GM18519 (cell line): ENCODE data around the gene EIF3K.
"Not testable (repeated sequence)": the region's sequence is repeated elsewhere in the genome, so short reads cannot be mapped to it uniquely, and the experiment has no call there.

Source experiments
- ATAC-seq: cut with Tn5 transposase; IDR thresholded peaks from one replicate; pipeline ENCODE4 v1.9.1; 2021; ENCODE audit warnings: mild to moderate bottlenecking, moderate library complexity; ENCODE audit not compliant: unreplicated experiment, low FRiP score

Gene EIF3K

GRCh38 chr19:38617764-38618589 is 1.0 kb upstream of the EIF3K start, which contains the start of gene MAP4K1:
Gene MAP4K1, minus strand, starts transcription at chr19:38617953. Its CDS starts 58 bp downstream, at chr19:38617895.
- ATAC-seq: peak; percentile 44

DNA sequence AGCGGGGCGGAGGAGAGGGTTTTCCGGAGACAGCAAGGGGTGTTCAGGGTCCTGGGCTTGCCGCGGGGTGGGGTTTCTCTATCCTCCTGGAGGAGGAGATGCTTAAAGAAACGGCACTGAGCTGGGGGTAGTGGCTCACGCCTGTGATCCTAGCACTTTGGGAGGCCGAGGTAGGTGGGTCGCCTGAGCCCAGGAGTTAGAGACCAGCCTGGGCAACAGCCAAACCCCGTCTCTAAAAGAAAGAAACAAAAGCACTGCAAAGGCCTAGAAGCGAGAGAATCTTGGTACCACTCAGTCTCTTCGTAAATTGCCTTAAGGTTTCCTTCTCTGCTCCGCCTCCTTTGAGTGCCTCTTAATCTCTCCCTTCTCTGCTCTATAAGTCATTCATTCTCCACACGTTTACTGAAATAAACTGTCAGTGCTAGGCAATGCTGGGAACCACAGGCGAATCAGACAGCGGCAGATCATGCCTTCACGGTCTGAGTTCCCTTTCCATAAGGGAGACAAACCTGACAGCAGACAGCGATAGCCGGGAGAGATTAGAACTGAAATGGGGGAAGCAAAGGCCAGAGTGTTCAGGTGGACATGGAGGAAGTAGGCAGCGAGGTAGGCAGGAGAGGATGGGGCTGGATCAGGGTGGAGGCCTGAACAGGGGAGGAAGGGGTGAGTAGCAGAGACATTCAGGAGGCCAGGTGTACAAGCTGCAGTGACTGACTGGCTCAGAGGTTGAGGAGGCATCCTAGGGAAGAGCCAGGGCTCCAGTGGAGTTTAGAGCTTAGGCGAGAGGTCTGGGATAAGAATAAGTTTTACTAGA is 580 bp downstream of the EIF3K start:
- no peak for ATAC-seq

DNA sequence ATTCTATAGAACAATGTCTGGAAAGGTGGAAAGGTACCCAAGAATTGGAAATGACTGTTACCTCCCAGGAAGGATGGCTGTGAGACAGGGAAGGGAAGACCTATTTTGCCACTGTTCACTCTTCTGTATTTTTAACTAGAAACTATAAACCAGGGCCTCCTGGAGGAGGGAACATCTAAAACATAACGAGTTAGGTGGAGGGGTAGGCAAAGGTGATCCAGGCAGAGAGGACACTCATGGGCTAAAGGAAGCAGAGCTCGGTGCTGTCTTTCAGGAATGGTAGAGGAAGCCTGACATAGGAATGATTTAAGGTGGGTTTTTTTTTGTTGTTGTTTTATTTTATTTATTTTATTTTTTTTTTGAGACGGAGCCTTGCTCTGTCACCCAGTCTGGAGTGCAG is 5.8 kb downstream of the EIF3K start:
- no peak for ATAC-seq

- no peak for ATAC-seq
Measured at GRCh38 chr19:38626401-38626800, 7.4 kb downstream of the EIF3K start.

GRCh38 chr19:38629568-38629967 is 10.6 kb downstream of the EIF3K start:
- ATAC-seq: no peak

GRCh38 chr19:38631301-38631700 is 12.3 kb downstream of the EIF3K start:
- not testable (repeated sequence) for ATAC-seq

- ATAC-seq: not testable (repeated sequence)
Measured at GRCh38 chr19:38631811-38632475, 13.0 kb downstream of the EIF3K start.

- no peak for ATAC-seq
Measured at GRCh38 chr19:38632476-38633213, 13.7 kb downstream of the EIF3K start.

- no peak for ATAC-seq
Measured at GRCh38 chr19:38634757-38635482, 15.9 kb downstream of the EIF3K start.

DNA sequence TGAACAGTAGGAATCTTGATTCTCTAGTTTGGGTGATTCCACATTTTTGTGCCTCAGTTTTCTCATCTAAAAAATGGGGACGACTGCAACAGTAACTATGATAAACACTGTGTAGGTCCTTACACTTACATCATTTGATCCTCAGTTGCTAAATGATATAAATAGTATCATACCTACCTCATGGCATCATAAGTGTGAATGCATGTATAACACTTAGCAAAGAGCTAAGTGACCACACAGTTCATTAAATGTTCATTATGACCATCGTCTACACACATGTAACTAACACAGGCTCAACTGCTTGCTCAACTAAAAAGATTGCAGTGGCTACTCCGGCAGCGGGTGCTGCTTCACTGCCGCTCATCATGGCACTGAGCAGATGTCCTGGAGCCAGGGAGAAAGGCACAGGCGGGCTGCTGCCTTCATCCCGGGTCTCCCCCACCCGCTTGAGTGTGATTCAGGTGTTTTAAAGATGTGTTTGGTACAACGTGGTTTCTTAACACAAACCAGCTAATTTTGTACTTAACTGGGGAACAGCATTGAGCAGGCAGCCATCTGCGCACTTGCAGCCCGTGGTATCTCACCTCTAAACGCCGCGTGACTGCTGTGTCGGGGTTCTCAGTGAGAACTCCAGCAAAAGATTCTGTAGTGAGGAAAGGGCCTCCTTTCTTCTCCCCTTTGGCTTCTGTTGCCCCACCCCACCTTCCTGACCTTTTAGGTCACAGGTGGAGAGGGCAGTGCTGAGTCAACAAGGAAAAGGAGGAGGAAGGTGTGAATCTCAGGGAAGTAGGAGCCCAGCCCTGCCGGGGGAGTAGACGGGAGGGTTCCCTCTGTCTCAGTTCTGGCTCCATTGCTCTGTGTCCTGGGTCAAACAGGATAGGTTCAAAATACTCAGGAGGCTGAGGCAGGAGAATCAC is 16.8 kb downstream of the EIF3K start:
- no peak for ATAC-seq

DNA sequence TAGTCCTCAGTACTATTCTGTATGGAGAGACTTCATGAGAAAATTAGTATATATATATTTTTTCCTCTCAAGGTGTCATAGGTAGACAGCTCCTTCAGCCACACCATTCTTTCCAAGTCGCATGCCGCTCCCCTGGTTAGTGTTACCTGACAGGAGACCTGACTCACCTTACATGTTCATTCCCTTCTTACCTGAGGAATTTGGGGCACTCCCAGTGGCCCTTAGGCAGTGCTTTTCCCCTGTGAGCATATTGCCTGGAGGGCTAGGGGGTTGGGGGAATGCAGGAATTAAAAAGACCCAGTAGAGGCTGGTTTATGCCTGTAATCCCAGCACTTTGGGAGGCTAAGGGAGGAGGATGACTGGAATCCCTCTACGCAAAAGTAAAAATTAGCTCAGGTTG is 19.5 kb downstream of the EIF3K start:
- no peak for ATAC-seq

- no peak for ATAC-seq
Measured at GRCh38 chr19:38639679-38640078, 20.7 kb downstream of the EIF3K start.

GRCh38 chr19:38640368-38640767 is 21.4 kb downstream of the EIF3K start:
- no peak for ATAC-seq

- ATAC-seq: no peak
Measured at GRCh38 chr19:38642176-38642575, 23.2 kb downstream of the EIF3K start.

GRCh38 chr19:38644719-38645118 is 25.7 kb downstream of the EIF3K start:
- ATAC-seq: no peak

- peak; percentile 79 for ATAC-seq
Measured at GRCh38 chr19:38647368-38647965, 28.5 kb downstream of the EIF3K start, which contains the start of gene ACTN4. Gene ACTN4, plus strand, starts transcription at chr19:38647649. Its CDS starts 97 bp downstream, at chr19:38647746.

DNA sequence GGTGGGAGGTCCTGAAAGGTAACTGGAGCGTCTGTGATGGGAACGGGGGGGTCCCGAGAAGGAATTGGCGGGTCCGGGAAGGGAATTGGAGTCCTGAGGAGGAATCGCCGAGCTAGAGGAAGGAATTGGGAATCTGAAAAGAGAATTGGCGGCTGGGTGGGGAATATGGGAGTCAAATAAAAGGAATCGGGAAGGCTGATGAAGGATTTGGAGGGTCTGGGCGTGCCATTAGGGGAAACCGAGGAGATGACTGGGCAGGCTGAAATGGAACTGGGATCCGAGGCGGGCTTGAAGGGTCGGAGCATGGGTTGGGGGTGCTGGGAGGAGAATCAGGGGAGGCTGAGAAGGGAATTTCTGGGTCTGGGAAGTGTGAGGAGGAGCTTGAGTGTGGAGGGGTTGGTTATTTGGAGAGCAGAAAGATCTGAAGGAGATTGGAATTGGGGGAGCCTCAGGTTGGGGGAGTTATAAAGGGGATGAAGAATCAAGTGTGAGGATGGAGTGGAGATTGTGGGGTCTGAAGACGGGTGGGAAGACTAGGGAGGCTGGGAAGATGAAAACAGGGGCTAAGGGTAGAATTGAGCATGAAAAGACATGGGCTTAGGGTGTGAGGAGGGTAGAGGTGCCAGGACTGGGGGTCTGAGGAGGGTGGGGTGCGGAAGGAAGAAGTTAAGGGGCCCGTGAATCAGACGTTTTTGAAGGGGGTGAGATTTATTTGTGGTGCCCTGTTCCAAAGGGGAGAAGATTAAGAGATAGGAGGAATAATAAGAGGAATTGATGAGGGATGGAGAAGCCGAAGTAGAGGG is 29.2 kb downstream of the EIF3K start:
- no peak for ATAC-seq
